HepG2 (cell line): Measurements from ENCODE around the gene PDE4C. TPM values are rescaled to one million over a fixed set of nuclear protein-coding genes. Genes with fewer than 3 reads are reported as not detected.

Experiments used
- BRD4 ChIP-seq: sonication (generic); formaldehyde crosslinking; IDR thresholded peaks from 2 replicates; pipeline ENCODE4 v1.4.0; 2020; ENCODE audit warnings: missing genetic modification reagents
- HNRNPL ChIP-seq: fragments of 200-400 bp; formaldehyde crosslinking; IDR thresholded peaks from 2 replicates; pipeline ENCODE4 v1.6.1; 2017; ENCODE audit warnings: mild to moderate bottlenecking, low read depth, low read length
- HNRNPLL ChIP-seq: fragments of 200-400 bp; formaldehyde crosslinking; IDR thresholded peaks from 2 replicates; pipeline ENCODE4 v1.6.1; 2017; ENCODE audit warnings: mild to moderate bottlenecking, low read depth, low read length; ENCODE audit not compliant: poor library complexity, severe bottlenecking
- HNRNPUL1 ChIP-seq: fragments of 200-400 bp; formaldehyde crosslinking; IDR thresholded peaks from 2 replicates; pipeline ENCODE4 v1.6.1; 2017; ENCODE audit warnings: low read depth, mild to moderate bottlenecking, low read length, moderate library complexity
- NFYC ChIP-seq: IDR thresholded peaks from 2 replicates; pipeline ENCODE4 v1.6.1; 2016; ENCODE audit warnings: missing genetic modification reagents, missing compliant biosample characterization
- REPIN1 ChIP-seq: sonication (generic); formaldehyde crosslinking; IDR thresholded peaks from 2 replicates; pipeline ENCODE4 v1.8.0; 2022; ENCODE audit warnings: missing genetic modification reagents, low read depth, mild to moderate bottlenecking, borderline replicate concordance
- SALL2 ChIP-seq: sonication (generic); formaldehyde crosslinking; IDR thresholded peaks from 2 replicates; pipeline ENCODE4 v1.8.1; 2023; ENCODE audit warnings: mild to moderate bottlenecking, missing genetic modification reagents, inconsistent platforms
- SMARCC2 ChIP-seq: fragments of 450-650 bp; IDR thresholded peaks from 2 replicates; pipeline ENCODE4 v1.6.1; 2017; ENCODE audit warnings: antibody characterized with exemption, mild to moderate bottlenecking
- YEATS2 ChIP-seq: sonication (generic); formaldehyde crosslinking; IDR thresholded peaks from 2 replicates; pipeline ENCODE4 v1.4.0; 2020; ENCODE audit warnings: missing genetic modification reagents, borderline replicate concordance
- ZNF121 ChIP-seq: sonication (generic); formaldehyde crosslinking; IDR thresholded peaks from 2 replicates; pipeline ENCODE4 v1.5.0; 2020; ENCODE audit warnings: mild to moderate bottlenecking, missing genetic modification reagents
- ZNF296 ChIP-seq: sonication (generic); formaldehyde crosslinking; conservative IDR thresholded peaks from 2 replicates; pipeline ENCODE4 v1.5.0; 2020; ENCODE audit warnings: mild to moderate bottlenecking, missing genetic modification reagents
- ZNF326 ChIP-seq: sonication (generic); formaldehyde crosslinking; IDR thresholded peaks from 2 replicates; pipeline ENCODE4 v1.4.0; 2020; ENCODE audit warnings: missing genetic modification reagents, borderline replicate concordance
- ZNF501 ChIP-seq: sonication (generic); formaldehyde crosslinking; IDR thresholded peaks from 2 replicates; pipeline ENCODE4 v1.5.1; 2020; ENCODE audit warnings: mild to moderate bottlenecking, moderate library complexity, missing genetic modification reagents
- ZNF557 ChIP-seq: sonication (generic); formaldehyde crosslinking; IDR thresholded peaks from 2 replicates; pipeline ENCODE4 v1.4.0; 2020; ENCODE audit warnings: missing genetic modification reagents
- ZNF724P ChIP-seq: sonication (generic); formaldehyde crosslinking; IDR thresholded peaks from 2 replicates; pipeline ENCODE4 v1.8.0; 2022; ENCODE audit warnings: missing genetic modification reagents, borderline replicate concordance
- ZNF746 ChIP-seq: sonication (generic); formaldehyde crosslinking; IDR thresholded peaks from 2 replicates; pipeline ENCODE4 v1.8.0; 2022; ENCODE audit warnings: mild to moderate bottlenecking, missing genetic modification reagents
- ZNF772 ChIP-seq: sonication (generic); formaldehyde crosslinking; IDR thresholded peaks from 2 replicates; pipeline ENCODE4 v1.5.0; 2020; ENCODE audit warnings: mild to moderate bottlenecking, missing genetic modification reagents
- ZNF792 ChIP-seq: IDR thresholded peaks from 2 replicates; pipeline ENCODE4 v1.6.1; 2016
- ZNF891 ChIP-seq: sonication (generic); formaldehyde crosslinking; IDR thresholded peaks from 2 replicates; pipeline ENCODE4 v1.5.0; 2020; ENCODE audit warnings: mild to moderate bottlenecking, missing genetic modification reagents
- polyA plus RNA-seq, 8 experiments: library from polyadenylated mRNA; depleted of rRNA in 3 of 8; stranded (reverse) in 7 of 8; unstranded in 1 of 8; fragments of >200 nt; fragmentation: Illumina TruSeq in 4 of 8; extraction: Trizol in 4 of 8; gene quantifications; 2 replicates each; pipeline versions ENCODE4 v1.2.1 to v1.2.3, GENCODE V29; 2011 to 2016; ENCODE audit warnings: low read depth in 4 of 8, missing spikeins in 1 of 8, mixed read lengths in 1 of 8; ENCODE audit not compliant: insufficient read depth in 1 of 8
- total RNA-seq, 5 experiments: library from RNA; depleted of rRNA; stranded (reverse); fragments of >200 nt; fragmentation: Illumina TruSeq; extraction: Trizol; gene quantifications; 2 replicates each; pipeline ENCODE4 v1.2.3, GENCODE V29; 2016; ENCODE audit warnings: low read depth in 1 of 5
- TF ChIP-seq, protein P1 (sequence below): IDR thresholded peaks from 2 replicates; pipeline ENCODE4 v1.6.1; 2016; ENCODE audit warnings: low read depth, missing genetic modification reagents, missing compliant biosample characterization
- TF ChIP-seq, protein P2 (sequence below): sonication (generic); formaldehyde crosslinking; IDR thresholded peaks from 2 replicates; pipeline ENCODE4 v1.9.0; 2022; ENCODE audit warnings: missing genetic modification reagents, mild to moderate bottlenecking, borderline replicate concordance
- TF ChIP-seq, protein P3 (sequence below): sonication (generic); formaldehyde crosslinking; IDR thresholded peaks from 2 replicates; pipeline ENCODE4 v1.8.0; 2022; ENCODE audit warnings: mild to moderate bottlenecking, missing genetic modification reagents, borderline replicate concordance

The PDE4C gene
- total and polyA plus RNA-seq, 2 of the 13 experiments (the other 11 are each of a cell fraction or from before 2014, with no cell fraction given), result 1.4 to 14.0 TPM

DNA sequence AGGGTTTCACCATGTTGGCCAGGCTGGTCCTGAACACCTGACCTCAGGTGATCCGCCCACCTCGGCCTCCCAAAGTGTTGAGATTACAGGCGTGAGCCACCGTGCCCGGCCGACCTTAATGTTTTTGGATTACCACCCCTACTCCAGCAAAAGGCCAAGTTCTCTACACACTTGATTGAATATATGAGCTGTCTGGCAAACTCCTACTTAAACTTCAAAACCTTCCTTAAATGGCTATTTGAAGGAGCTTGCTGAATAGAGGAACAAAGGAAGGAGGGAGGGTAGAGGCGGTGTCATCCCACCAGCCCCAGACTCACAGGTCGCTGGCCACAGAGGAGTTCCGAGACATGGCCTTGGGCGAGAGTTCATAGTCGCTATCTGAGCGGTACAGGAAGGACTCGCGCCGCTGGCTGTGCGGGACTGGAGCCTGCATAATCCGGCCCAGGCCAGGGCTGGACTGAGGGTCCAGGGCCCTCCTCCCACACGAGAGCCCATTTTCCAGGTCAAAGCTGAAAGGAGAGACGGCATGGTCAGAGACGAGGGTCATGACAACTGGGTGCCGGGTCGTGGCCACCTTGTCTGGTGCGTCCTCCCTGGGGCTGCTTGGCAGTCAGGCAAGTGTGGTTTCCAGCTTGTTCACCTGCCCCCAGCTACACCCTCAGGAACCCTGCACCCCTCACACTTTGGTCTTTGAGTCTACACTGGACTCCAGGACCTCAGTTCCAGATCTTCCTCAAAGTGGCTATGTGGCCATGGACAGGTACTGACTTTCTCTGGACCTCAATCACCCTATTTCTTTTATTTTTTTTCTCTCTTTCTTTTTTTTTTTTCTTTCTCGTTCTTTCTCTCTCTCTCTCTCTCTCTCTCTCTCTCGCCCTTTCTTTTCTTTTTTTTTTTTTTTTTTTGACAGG, 4.2 kb downstream of the PDE4C start (continued):
- 0 out of 2 replicates have a peak, but pooled peaks have one; percentile 37 for TF ChIP-seq BRD4 (CRISPR knock-in tag)
- no peak for TF ChIP-seq ZNF891 (CRISPR knock-in tag)
- TF ChIP-seq, protein P1, sequence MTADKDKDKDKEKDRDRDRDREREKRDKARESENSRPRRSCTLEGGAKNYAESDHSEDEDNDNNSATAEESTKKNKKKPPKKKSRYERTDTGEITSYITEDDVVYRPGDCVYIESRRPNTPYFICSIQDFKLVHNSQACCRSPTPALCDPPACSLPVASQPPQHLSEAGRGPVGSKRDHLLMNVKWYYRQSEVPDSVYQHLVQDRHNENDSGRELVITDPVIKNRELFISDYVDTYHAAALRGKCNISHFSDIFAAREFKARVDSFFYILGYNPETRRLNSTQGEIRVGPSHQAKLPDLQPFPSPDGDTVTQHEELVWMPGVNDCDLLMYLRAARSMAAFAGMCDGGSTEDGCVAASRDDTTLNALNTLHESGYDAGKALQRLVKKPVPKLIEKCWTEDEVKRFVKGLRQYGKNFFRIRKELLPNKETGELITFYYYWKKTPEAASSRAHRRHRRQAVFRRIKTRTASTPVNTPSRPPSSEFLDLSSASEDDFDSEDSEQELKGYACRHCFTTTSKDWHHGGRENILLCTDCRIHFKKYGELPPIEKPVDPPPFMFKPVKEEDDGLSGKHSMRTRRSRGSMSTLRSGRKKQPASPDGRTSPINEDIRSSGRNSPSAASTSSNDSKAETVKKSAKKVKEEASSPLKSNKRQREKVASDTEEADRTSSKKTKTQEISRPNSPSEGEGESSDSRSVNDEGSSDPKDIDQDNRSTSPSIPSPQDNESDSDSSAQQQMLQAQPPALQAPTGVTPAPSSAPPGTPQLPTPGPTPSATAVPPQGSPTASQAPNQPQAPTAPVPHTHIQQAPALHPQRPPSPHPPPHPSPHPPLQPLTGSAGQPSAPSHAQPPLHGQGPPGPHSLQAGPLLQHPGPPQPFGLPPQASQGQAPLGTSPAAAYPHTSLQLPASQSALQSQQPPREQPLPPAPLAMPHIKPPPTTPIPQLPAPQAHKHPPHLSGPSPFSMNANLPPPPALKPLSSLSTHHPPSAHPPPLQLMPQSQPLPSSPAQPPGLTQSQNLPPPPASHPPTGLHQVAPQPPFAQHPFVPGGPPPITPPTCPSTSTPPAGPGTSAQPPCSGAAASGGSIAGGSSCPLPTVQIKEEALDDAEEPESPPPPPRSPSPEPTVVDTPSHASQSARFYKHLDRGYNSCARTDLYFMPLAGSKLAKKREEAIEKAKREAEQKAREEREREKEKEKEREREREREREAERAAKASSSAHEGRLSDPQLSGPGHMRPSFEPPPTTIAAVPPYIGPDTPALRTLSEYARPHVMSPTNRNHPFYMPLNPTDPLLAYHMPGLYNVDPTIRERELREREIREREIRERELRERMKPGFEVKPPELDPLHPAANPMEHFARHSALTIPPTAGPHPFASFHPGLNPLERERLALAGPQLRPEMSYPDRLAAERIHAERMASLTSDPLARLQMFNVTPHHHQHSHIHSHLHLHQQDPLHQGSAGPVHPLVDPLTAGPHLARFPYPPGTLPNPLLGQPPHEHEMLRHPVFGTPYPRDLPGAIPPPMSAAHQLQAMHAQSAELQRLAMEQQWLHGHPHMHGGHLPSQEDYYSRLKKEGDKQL (CRISPR knock-in tag), result no peak
- no peak for TF ChIP-seq ZNF724P (CRISPR knock-in tag)
- no peak for TF ChIP-seq ZNF746 (CRISPR knock-in tag)
- no peak for TF ChIP-seq ZNF772
- TF ChIP-seq ZNF296 (CRISPR knock-in tag), result no peak
- TF ChIP-seq REPIN1 (CRISPR knock-in tag), result no peak
- peak; percentile 60; the same call in 1 of the 2 replicates for TF ChIP-seq ZNF121
- TF ChIP-seq, protein P2, sequence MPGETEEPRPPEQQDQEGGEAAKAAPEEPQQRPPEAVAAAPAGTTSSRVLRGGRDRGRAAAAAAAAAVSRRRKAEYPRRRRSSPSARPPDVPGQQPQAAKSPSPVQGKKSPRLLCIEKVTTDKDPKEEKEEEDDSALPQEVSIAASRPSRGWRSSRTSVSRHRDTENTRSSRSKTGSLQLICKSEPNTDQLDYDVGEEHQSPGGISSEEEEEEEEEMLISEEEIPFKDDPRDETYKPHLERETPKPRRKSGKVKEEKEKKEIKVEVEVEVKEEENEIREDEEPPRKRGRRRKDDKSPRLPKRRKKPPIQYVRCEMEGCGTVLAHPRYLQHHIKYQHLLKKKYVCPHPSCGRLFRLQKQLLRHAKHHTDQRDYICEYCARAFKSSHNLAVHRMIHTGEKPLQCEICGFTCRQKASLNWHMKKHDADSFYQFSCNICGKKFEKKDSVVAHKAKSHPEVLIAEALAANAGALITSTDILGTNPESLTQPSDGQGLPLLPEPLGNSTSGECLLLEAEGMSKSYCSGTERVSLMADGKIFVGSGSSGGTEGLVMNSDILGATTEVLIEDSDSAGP (CRISPR knock-in tag), result peak; percentile 49; the same call in 1 of the 2 replicates
- TF ChIP-seq SMARCC2, result no peak
- TF ChIP-seq SALL2 (CRISPR knock-in tag), result no peak
- no peak for TF ChIP-seq HNRNPL
- TF ChIP-seq, protein P3, sequence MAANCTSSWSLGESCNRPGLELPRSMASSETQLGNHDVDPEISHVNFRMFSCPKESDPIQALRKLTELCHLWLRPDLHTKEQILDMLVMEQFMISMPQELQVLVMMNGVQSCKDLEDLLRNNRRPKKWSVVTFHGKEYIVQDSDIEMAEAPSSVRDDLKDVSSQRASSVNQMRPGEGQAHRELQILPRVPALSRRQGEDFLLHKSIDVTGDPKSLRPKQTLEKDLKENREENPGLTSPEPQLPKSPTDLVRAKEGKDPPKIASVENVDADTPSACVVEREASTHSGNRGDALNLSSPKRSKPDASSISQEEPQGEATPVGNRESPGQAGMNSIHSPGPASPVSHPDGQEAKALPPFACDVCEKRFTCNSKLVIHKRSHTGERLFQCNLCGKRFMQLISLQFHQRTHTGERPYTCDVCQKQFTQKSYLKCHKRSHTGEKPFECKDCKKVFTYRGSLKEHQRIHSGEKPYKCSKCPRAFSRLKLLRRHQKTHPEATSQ, result no peak
- no peak for TF ChIP-seq ZNF326 (CRISPR knock-in tag)
- TF ChIP-seq ZNF792 (CRISPR knock-in tag), result peak; percentile 48; the same call in 1 of the 2 replicates
- TF ChIP-seq HNRNPUL1, result no peak
- no peak for TF ChIP-seq YEATS2
- no peak for TF ChIP-seq NFYC (CRISPR knock-in tag)
- 0 out of 2 replicates have a peak, but pooled peaks have one; percentile 18 for TF ChIP-seq ZNF501 (CRISPR knock-in tag)
- TF ChIP-seq ZNF557 (CRISPR knock-in tag), result no peak
- TF ChIP-seq HNRNPLL, result peak; percentile 17
